ENCODE data around the gene MRPL36. TPM values are rescaled to one million over a fixed set of nuclear protein-coding genes. Genes with fewer than 3 reads are reported as not detected.

MRPL36 gene
- total RNA-seq, 1 experiment from 2014 or later: 145 TPM

DNA sequence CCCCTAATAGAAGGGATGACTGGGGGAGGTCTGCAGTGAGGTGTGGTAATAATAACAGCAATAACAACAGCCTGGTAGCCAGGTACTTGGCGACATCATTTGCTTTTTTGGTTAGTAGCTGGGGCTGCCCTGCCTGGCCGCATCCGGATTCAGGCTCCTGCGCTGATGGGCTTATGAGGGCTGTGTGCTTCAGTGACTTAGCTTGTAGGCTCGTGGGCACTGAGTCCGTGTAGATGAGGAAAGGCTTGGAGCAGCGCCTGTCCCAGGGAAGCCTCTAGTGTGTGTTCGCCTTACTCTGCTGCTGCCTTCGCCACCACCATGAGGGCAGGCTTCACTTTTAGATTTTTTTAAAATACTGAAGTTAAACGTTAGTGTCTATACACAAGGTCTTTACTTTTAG, 6.1 kb upstream of the MRPL36 start:
- intact Hi-C loops (cut with micrococcal nuclease; ENCODE audit: unreplicated experiment): no loop called here
- Histone ChIP-seq H3K27ac (no peak overlapping the region), H3K27me3 (ENCODE audit: insufficient read depth, low read depth) (no peaks in the 10 kb centered on the region), H3K79me2 (ENCODE audit: low read depth) (peaks cover 84% of the 10 kb centered on the region), H2AFZ (no peak overlapping the region), H3K36me3 (ENCODE audit: low read depth) (peaks cover 70% of the 10 kb centered on the region), H4K20me1 (ENCODE audit: insufficient read depth) (peaks cover 61% of the 10 kb centered on the region), H3K4me2 (no peak overlapping the region), H3K9me3 (ENCODE audit: insufficient read depth, low read depth) (no peaks in the 10 kb centered on the region), H3K4me3 (no peak overlapping the region), H3K9me2 (ENCODE audit: insufficient read depth) (no peaks in the 10 kb centered on the region), H3K4me1 (replicated peaks; ENCODE audit: insufficient read depth) (peaks cover 13% of the 10 kb centered on the region), H3F3A (ENCODE audit: insufficient read depth, low read depth) (peaks cover 3% of the 10 kb centered on the region)
- CTCF ChIA-PET: interaction anchor here (0.7 kb wide), 1 partner anchor 285 kb away, joined by 4 read pairs; no protein-coding TSS in a partner anchor
- no TSS peak for BruUV-seq (replicated peaks)
- POLR2A ChIA-PET (ENCODE audit: unreplicated experiment): no interaction called here
- TF ChIP-seq, protein P1, sequence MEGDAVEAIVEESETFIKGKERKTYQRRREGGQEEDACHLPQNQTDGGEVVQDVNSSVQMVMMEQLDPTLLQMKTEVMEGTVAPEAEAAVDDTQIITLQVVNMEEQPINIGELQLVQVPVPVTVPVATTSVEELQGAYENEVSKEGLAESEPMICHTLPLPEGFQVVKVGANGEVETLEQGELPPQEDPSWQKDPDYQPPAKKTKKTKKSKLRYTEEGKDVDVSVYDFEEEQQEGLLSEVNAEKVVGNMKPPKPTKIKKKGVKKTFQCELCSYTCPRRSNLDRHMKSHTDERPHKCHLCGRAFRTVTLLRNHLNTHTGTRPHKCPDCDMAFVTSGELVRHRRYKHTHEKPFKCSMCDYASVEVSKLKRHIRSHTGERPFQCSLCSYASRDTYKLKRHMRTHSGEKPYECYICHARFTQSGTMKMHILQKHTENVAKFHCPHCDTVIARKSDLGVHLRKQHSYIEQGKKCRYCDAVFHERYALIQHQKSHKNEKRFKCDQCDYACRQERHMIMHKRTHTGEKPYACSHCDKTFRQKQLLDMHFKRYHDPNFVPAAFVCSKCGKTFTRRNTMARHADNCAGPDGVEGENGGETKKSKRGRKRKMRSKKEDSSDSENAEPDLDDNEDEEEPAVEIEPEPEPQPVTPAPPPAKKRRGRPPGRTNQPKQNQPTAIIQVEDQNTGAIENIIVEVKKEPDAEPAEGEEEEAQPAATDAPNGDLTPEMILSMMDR (conservative IDR thresholded peaks at IDR 0.05): no peak
- no peak for TF ChIP-seq EZH2 (IDR thresholded peaks at IDR 0.05; ENCODE audit: low read depth)
- DNase-seq: no peak

DNA sequence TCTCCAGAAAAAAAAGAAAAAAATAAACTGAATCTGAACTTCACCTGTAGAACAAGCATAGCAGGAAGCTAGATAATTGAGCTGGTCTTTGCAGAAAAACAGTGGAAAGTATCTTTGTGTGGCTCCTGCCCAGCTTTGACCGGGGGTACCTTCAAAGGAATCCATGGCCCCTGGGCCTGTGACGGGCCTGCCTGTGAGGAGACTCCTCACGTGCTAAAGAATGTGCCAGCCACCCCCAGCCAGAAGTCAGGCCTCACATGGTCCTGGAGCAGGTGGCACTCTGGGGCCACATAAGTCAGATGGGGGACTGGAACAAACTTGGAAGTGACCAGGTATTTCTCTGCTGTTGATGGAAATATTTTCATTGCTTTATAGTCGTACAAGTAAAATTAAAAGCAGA, 5.7 kb upstream of the MRPL36 start:
- DNase-seq: no peak
- BruUV-seq (replicated peaks): no TSS peak
- peaks cover 88% of the 10 kb centered on the region for H3K79me2 ChIP-seq (ENCODE audit: low read depth)
- TF ChIP-seq, protein P1 (conservative IDR thresholded peaks at IDR 0.05): no peak
- no peak for TF ChIP-seq EZH2 (IDR thresholded peaks at IDR 0.05; ENCODE audit: low read depth)
- no peaks in the 10 kb centered on the region for H3K27me3 ChIP-seq (ENCODE audit: insufficient read depth, low read depth)
- intact Hi-C loops (cut with micrococcal nuclease; ENCODE audit: unreplicated experiment): no loop called here
- peaks cover 7% of the 10 kb centered on the region for H3F3A ChIP-seq (ENCODE audit: insufficient read depth, low read depth)
- no peak overlapping the region for H2AFZ ChIP-seq
- H3K9me2 ChIP-seq (ENCODE audit: insufficient read depth): no peaks in the 10 kb centered on the region
- no peak overlapping the region for H3K4me2 ChIP-seq
- ChIA-PET CTCF (interaction anchor here (0.7 kb wide), 1 partner anchor 286 kb away, joined by 4 read pairs; no protein-coding TSS in a partner anchor), POLR2A (ENCODE audit: unreplicated experiment) (no interaction called here)
- H3K27ac ChIP-seq: no peak overlapping the region
- H3K4me3 ChIP-seq: no peak overlapping the region
- peaks cover 66% of the 10 kb centered on the region for H3K36me3 ChIP-seq (ENCODE audit: low read depth)
- H3K4me1 ChIP-seq (replicated peaks; ENCODE audit: insufficient read depth): peaks cover 13% of the 10 kb centered on the region
- no peaks in the 10 kb centered on the region for H3K9me3 ChIP-seq (ENCODE audit: insufficient read depth, low read depth)
- H4K20me1 ChIP-seq (ENCODE audit: insufficient read depth): peaks cover 57% of the 10 kb centered on the region

DNA sequence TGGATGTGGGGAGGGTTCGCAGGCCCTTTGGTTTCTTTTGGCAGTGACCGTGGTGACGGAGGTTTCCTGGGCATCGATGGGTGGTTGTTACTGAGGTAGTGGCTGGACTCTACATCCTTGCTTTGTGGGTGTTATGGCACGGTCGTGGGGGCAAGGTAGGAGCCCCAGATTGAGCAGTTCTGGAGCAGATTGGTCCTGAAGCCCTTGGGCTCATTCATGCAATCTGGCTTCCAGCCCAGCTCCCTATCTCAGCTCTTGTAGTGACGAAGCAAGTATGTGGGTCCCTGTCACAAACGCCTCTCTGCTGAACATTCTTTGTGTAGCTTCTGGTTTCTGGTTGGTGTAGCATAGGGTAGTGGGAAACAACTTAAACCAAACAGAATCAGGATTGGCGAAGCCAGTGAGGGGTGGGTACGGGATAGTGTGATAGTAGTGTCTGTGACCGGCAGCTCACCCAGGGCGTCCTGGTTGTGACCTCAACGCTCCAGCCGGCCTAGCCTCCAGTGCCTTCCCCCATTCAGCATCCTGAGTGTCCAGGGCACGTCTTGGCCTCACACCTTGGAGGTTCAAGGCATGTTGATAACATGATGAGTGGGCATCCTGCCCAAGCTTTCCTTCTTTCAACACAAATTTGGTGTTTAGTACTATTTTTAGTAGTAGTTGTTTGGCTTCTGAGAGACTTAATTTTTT, 4.5 kb upstream of the MRPL36 start:
- TF ChIP-seq, protein P1 (conservative IDR thresholded peaks at IDR 0.05): no peak
- TF ChIP-seq EZH2 (IDR thresholded peaks at IDR 0.05; ENCODE audit: low read depth): no peak
- Histone ChIP-seq H3K27ac (no peak overlapping the region), H3F3A (ENCODE audit: insufficient read depth, low read depth) (peaks cover 13% of the 10 kb centered on the region), H3K4me3 (no peak overlapping the region), H3K4me1 (replicated peaks; ENCODE audit: insufficient read depth) (peaks cover 13% of the 10 kb centered on the region), H3K27me3 (ENCODE audit: insufficient read depth, low read depth) (no peaks in the 10 kb centered on the region), H2AFZ (no peak overlapping the region), H4K20me1 (ENCODE audit: insufficient read depth) (peaks cover 45% of the 10 kb centered on the region), H3K36me3 (ENCODE audit: low read depth) (peaks cover 61% of the 10 kb centered on the region), H3K79me2 (ENCODE audit: low read depth) (peaks cover 92% of the 10 kb centered on the region), H3K4me2 (no peak overlapping the region), H3K9me2 (ENCODE audit: insufficient read depth) (no peaks in the 10 kb centered on the region), H3K9me3 (ENCODE audit: insufficient read depth, low read depth) (no peaks in the 10 kb centered on the region)
- intact Hi-C loops (cut with micrococcal nuclease; ENCODE audit: unreplicated experiment): no loop called here
- no peak for DNase-seq
- CTCF ChIA-PET: no interaction called here
- POLR2A ChIA-PET (ENCODE audit: unreplicated experiment): interaction anchor here (0.5 kb wide), 1 partner anchor 34 kb away, joined by 12 read pairs; no protein-coding TSS in a partner anchor
- no TSS peak for BruUV-seq (replicated peaks)
